ENCODE results near the gene TMTC2.
"Not testable (repeated sequence)": the region's sequence is repeated elsewhere in the genome, so short reads cannot be mapped to it uniquely, and the experiment has no call there.

The TMTC2 gene

DNA sequence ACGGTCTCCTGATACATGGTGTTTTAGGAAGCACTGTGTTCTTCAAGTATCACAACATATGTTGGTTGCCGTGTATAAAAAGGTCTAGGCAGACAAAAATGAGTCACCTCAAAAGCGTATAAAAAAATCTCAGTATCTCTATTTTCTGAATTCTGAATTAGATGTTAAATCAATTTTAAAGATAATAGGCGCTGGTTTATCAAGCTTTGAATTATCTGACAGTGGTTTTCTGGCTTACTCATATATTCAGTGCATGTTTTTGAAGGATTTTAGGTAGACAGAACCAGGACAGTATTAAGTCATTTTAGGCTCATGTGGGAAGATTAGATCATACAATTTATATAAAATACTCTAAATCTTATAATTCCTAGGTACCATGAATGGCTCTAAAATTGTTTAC, 110.8 kb downstream of the TMTC2 start:
- no peak for DNase-seq

DNA sequence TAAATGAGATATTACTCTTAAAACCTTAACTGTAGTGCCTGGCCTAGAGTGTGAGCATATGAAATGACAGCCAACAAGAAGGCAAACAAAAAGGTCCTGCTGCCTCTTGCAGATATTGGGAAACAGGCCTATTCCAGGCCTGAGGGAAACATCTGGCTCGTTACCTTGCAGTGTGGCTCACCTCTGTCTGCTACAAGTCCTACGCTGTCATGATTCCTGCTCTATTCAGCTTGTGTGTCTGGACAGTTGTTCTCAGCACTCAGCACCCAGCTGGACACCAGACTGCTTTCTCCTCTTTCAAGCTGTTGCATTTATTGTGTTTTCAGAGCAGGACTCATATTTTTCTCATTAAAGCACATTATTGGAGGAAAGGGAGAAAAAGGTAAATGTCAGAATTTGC, 113.5 kb downstream of the TMTC2 start:
- no peak for DNase-seq

DNA sequence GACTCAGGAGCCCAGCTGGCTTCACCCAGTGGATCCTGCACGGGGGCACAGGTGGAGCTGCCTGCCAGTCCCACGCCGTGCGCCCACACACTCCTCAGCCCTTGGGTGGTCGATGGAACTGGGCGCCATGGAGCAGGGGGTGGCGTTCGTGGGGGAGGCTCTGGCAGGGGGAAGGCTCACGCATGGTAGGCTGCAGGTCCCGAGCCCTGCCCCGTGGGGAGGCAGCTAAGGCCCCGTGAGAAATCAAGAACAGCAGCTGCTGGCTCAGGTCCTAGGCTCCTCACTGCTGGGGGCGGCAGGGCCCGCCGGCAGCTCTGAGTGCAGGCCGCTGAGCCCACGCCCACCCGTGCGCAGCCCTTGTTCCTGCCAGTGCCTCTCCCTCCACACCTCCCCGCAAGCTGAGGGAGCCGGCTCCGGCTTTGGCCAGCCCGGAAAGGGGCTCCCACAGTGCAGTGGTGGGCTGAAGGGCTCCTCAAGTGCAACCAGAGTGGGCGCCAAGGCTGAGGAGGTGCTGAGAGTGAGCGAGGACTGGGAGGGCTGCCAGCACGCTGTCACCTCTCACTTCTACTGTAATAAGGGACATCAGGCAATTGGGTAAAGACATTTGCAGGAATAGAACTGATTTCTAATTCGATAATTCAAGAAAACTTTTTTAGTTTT, 115.4 kb downstream of the TMTC2 start:
- DNase-seq = no peak

DNA sequence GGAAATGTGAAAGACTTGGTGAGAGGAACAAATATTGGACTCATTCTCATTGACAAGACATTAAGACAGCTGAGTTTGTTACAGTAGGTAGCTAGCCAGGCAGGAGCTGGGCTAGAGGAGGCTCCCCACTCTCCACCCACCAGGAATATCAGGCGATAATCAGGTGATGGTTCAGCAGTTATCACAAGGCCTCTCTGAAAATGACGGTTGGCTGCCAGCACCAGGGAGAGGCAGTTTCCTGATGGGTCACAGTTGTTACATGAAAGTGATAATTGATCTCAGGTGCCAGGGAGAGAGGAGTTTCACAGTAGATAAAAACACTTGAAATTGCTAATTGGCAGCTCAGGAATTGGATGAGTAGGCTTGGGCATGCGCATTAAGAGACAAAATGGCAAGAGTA, 116.5 kb downstream of the TMTC2 start:
- DNase-seq = no peak

DNA sequence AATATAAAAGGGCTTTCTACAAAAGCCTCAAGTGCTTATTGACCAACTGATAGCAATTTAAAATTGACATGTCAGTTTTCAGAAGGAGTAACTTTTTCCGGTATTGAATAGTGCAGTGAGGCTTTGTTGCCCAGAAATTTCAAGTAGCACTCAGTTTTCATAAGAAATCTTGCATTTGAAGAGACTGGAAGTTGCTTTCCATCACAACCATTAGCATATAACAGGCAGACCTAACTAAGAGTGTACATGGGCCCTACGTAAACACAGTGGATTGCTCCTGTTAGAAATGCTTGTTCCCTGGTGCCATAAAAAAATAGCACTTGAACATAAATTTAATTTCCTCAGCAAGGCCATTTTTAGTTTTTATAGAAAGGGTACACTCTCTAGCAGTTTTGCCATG, 117.9 kb downstream of the TMTC2 start:
- no peak for DNase-seq

DNA sequence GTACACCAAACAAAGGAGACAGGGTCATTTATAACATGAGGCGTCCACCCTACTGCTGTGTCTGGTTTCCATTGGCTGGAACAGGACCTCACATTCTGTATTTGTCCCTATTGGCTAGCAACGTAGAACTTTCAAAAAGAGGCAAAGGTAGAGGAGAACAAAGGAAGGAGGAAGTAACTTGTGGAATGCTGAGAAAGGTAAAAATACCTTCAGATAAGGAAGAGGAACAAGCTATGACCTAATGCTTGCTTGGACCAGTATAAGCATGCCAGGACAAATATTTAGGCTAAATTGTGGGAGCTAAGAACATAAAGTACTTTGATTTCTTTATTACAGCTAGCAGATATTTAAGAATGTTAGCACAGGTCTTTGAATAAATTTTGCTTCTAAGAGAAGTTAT, 118.3 kb downstream of the TMTC2 start:
- not testable (repeated sequence) for DNase-seq

DNA sequence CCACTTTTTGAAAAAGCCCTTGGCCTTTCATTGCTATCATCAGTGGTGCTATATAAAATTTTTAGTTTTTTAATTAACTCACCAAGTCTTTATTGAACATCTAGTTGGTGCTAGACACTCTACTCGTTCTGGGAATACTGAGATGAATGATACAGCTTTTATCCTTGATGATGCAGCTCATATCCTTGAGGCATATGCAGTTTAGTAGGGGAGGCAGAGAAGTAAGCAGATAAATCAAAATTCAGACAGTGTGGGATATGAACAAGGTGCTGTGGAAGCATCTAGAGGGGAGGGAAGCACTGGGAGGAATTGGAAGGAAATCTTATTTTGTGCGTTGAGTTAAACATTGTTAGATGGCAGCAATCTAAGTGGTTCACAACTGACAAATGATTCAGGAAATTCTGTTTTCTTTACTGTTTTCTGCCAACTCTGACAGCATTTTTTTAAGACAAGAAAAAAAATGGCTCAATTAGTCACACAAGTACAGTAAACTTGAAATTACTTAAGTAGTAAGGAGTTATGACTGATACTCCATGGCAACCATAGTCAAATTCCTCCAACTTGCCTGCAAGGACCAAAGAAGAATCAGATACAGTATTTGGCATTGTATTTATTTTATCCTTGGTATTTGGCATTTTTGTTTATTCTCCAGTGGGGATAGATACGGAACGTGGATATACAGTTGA, 119.2 kb downstream of the TMTC2 start:
- DNase-seq = no peak

DNA sequence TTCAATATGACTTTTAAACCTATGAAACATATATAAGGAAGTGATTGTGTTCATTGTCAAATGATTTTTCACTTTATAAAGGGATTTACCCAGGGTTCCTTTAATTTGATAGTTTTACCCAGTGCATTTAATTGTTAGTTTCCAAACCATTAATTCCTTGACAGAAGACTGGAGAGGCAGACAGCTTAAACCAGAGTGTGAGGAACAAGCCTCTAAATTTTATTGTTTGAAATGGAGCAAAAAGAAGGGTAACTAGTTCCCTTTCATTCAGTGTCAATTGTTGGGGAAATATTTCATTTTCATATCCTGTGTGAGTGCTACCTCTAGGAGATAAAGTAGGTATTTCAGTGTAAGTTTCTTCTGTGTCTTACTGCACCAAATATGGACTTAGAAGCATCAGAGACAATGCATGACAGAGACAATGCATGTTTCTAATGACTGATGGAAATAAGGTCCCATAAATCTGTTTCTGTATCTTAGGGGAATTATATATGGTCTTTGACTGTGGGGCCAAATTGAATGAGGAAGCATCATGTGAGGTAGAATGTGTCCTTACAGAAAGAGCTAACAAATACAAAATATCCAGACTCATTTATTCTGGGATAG, 120.5 kb downstream of the TMTC2 start:
- DNase-seq = no peak

DNA sequence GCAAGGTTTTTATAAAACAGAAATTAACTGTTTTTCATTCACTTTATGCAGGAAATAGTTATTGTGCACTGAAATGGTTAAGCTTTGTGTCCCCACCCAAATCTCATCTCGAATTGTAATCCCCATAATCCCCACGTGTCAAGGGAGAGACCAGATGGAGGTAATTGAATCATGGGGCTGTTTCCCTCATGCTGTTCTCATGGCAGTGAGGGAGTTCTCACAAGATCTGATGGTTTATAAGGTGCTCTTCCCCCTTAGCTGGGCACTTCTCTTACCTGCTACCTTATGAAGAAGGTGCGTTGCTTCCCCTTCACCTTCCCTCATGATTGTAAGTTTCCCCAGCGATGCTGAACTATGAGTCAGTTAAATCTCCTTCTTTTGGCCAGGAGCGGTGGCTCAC, 123.9 kb downstream of the TMTC2 start:
- DNase-seq = no peak

DNA sequence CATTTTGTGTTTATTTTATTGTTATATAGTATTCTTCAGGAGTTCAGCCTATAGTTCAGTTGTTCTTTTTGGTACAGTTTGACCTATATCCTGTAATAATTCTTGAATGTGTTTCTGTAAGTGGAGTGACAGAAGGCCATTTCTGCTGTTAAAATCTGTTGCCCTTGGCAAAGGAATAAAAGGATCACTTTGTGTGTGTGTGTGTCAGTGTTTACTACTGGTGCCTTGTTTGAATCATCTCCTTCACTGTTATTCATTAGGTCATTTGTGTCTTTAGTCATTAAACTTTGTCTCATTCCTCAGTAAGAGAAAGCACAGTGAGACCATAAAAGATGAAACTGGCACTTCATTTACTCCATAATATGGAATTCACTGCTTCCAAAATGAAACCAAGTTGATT, 130.7 kb downstream of the TMTC2 start:
- DNase-seq = no peak

DNA sequence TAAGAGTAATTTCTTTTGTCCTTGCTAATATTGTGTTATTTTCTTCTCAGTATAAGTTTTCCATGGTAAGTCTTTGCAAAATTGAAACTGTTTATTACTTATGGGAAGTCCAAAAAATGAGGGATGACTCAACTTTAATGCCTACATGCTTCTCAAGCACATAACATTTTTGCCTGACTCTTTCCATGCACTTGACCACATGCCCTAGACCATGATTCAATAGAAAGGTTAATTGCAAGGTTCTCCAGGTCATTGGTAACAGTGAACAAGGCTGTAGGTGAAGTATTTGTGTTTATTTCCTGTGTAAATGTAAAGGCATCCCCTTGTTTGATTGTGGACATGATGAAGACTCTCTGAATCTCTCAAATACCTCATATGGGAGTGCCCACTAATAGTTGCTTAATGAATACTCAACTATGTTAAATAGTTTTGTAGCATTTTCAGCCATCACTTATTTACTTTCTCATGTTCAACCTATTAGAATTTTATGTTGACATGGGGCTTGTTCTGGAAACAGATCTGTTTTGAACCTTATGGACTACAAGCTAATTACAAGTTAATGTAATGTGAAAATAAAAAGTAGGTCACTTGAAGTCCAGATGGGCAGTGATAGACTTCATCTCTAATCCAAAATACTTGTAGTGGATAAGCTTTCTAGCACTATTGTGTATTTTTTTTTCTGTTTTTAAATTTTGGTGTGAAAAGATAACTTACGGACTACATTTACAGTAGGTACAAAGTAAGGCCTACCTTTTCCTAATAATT, 131.7 kb downstream of the TMTC2 start:
- DNase-seq = no peak

DNA sequence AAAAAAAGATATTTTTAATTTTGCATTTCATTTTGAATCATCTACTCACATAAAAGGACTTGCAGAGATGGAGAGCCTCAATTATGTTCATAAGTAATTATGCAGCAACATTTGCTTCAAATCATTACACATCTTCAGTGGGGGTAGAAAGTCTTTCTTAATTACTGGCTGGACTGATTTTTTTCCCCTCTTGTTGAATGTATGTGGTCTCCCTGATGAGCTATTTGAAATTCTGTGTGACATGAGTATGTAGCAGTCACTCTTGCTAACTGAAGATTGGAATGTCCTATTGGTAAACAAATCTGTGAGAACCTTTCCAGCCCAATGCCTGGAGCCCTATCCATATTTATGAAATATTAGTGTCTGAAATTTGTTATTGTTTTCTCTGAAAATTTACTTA, 139.8 kb downstream of the TMTC2 start:
- DNase-seq = no peak

DNA sequence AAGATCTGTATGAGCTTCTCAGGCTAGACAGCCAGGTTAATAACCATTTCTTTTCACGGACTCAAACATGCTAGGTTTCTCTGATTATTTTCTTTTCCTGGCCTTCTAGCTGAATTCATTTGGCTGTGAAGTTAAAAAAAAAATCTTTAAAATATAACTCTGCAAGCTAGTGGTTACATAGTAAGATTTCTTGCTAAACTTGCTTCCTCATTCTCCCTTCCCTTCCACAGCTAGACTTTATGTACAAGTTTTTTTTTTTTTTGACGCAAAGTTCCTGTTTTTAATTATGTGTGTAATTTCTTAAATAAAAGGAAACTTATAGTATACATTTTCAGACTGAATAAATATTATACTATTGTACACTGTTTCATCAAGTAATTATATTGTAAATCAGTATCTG, 145.4 kb downstream of the TMTC2 start:
- DNase-seq = no peak

DNA sequence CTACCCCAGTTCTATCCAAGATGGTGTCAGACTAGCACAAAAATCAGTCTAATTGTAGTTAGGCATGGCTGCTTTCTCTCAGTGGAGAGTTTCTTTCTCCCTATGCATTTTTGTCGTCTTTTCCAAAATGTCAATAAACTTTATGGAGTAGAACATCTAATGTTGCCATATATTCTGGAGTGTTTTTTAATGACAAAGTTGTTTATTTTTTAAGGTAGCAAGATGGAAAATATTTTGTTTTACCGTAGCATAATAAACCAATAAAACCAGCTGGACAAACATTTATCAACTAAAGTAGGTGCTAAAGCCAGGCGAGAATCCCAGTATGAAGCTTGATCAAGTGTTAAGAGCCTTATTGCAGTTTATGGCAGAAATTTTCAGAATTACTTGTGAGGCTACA, 146.3 kb downstream of the TMTC2 start:
- DNase-seq = no peak

DNA sequence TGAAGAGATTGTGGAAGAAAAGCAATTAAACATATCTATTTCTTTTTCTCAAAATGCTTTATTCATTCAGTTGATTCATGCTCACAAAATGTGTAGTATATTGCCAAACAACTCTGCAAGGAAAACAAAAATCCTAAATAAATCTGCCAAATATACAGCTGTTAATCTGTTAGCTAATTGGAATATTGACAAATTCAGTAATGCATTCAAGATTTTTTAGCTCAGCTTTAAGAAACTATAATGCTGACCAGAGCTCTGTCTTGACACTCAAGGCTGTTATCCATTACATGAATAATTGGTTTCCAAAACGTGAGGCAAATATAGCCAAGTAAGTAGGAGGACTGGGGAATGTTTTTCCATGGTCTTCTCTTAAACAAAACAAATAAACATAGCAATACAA, 146.8 kb downstream of the TMTC2 start:
- no peak for DNase-seq

DNA sequence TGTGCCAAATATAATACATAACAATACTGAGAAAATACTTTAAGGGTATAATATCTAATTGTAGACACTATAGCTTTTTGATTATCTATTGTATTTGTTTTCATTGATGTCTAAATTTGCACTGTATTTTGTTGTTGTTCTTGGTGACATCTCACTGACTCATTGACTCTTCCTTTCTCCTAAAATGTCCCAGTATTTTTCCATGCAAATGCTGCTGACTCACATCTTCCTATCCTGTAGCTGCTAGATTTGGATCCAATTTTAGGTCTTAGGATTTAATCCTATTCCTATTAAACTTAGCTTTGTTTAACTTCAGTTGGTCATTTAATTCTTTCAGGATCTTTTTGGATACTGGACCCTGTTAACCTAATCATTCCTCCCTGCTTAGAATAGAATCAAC, 148.5 kb downstream of the TMTC2 start:
- DNase-seq = no peak

DNA sequence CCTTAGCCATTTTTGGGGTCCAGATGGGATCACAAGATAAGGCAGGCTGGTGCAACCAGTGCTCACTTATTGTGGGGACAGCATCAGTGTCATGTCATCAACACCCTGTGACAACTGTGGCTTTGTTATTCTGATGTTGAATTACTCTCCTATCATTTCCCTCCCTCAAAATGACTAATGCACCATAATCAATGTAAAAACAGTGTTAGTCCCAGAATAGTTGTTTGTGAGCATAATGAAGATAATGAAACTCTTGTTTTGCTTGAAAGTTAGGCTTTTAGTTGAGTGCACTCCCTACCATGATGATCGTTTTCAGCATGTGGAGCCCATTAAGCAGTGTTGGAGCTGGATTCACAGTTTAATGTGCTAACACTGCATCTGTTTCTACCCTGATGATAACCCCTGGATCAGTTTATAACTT, 151.4 kb downstream of the TMTC2 start:
- DNase-seq = no peak

DNA sequence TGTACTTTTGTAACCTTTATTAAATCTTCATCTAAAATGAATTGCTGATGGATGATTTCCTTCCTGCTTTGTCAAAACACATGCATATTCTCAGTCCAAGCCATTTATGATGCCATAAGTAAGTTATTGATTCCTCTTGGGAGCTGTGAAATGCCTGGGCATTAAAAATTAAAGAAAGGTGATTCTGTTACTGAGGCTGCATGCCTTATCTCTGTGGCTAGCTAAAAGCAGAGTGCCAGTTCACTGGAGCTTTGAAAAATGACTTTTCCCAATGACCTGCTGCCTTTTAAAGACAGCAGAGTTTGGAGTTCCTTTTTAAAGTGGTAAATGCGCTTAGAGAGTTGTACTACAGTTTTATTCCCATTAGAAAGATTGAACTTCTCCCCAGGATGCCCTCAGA, 152.1 kb downstream of the TMTC2 start:
- DNase-seq = no peak

DNA sequence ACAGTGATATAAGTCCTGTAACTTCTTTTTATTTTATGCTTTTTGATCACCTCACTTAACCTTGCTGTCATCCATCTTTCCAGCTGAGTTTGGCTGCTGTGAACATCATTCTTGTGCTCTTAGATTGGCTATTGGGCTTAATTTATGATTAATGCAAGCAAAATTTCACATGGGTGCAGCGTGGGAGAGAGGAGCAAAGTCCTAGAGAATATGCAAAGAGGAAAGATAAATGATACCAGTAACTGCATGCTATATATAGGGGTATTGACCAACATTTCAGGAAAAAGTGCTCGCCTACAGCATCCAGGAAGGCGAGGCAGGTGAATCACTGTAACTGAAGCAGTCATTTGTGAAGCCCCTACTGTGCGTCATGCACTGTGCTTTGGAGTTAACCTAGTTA, 153.1 kb downstream of the TMTC2 start:
- no peak for DNase-seq

DNA sequence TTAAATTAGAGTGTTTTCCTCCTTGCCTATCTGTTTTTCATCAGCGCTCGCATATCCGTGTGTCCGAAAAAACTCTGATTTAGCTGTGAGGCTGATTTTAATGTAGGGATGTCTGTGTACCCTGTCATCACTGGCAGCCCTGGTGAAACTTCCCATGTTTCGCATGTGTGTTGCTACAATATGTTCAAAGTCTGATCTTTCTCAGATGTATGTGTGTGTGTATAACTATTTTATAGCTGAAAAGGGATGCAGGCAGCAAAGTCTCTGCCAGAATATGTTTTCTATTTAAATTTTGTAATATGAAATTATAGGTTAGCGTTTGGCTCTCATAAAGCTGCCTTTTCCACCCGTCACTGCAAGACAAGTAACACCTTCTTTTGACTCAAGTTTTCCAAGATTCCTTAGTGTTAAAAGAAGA, 154.8 kb downstream of the TMTC2 start:
- DNase-seq = no peak

DNA sequence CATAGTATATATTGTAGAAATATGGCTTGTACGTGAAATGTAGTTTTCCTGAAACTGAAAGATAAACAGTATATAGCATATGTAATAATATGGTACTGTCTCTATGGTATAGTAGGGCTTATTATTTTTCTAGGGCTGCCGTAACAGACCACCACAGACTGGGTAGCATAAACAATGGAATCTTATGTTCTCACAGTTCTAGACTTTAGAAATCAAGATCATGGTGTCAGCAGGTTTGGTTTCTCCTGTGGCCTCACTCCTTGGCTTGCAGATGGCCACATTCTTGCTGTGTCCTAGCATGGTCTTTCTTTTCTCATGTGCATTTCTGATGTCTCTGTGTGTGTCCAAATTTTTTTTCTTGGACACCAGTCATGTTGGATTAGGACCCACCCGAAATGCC, 155.8 kb downstream of the TMTC2 start:
- DNase-seq = no peak

DNA sequence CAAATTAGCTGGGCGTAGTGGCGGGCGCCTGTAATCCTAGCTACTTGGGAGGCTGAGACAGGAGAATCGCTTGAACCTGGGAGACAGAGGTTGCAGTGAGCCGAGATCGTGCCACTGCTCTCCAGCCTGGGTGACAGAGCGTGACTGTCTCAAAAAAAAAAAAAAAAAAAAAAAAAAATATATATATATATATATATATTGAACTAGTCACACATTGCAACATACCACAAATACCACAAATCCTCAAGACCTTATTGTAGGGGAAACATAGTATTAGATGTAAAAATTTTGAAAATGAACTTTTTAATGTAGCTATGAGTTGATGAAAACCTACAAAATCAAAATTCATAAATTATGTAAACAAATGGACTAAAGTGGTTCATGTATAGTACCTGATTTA, 158.4 kb downstream of the TMTC2 start:
- DNase-seq = not testable (repeated sequence)

DNA sequence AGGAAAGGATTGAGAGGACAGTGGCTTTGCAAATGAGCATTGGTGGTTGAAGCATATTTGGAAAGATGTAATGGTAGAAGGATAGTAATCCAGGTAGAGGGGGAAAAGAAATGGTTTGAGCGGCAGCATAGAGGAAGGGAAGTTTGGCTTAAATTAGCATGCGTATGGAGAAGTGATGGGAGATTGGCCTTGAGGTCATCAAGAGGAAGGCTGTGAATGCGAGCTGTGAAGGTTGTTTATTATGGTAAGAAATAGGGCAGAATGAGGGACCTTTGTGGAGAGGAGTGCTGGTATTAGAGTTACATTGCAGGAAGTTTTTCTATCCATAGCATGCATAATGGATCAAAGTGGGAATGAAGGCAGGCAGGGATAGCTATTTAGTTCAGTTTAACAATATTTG, 162.1 kb downstream of the TMTC2 start:
- no peak for DNase-seq

DNA sequence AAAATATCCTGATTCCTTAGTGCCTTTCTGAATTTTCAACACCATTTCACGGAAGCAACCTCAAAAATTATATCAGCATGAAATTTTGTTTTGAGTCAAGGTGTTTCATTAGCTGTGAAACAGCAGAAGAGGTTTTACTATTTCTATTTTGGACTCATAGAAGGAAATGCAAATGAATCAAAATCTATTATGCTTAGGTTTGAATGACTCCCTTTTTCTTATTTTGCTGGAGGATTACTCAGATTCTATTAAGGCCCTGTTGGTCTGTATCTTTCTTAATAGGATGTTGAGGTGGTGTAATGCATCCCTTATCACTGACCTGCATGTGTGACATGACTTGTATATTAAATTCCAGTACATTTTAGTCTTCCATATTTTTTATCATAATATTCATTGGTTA, 165.8 kb downstream of the TMTC2 start:
- DNase-seq = no peak

Measured in HCEC 1CT (cell line).